ENCODE data around the gene ARX.

DNA sequence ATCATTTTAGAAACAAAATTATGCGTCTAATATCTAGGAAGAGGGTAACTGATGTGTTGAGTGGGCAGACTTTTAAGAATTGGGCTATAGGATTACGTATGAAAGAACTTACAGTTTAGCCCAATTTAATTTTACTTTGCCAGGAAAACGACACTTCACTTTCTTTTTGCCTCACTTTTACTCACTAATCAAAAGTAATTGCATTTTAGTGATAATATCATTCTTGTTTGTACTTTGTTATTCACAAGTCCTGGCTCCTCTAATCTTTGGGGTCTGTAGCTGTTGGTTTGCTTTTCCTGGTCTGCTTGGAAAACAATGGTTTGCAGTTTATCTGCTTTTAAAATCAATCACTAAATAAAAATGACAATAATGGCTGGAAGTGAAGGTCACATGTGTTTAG, 2.9 kb upstream of the ARX start:
- TF ChIP-seq, protein P1, sequence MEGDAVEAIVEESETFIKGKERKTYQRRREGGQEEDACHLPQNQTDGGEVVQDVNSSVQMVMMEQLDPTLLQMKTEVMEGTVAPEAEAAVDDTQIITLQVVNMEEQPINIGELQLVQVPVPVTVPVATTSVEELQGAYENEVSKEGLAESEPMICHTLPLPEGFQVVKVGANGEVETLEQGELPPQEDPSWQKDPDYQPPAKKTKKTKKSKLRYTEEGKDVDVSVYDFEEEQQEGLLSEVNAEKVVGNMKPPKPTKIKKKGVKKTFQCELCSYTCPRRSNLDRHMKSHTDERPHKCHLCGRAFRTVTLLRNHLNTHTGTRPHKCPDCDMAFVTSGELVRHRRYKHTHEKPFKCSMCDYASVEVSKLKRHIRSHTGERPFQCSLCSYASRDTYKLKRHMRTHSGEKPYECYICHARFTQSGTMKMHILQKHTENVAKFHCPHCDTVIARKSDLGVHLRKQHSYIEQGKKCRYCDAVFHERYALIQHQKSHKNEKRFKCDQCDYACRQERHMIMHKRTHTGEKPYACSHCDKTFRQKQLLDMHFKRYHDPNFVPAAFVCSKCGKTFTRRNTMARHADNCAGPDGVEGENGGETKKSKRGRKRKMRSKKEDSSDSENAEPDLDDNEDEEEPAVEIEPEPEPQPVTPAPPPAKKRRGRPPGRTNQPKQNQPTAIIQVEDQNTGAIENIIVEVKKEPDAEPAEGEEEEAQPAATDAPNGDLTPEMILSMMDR (IDR thresholded peaks at IDR 0.05; ENCODE audit: control extremely low read depth in 1 of 3, insufficient read depth in 1 of 3, low read depth in 1 of 3, low read length in 3 of 3), result no peak
- no peak for TF ChIP-seq POLR2A (IDR thresholded peaks at IDR 0.05; ENCODE audit: control extremely low read depth in 1 of 2, low read depth in 2 of 2, low read length in 2 of 2)
